Stimulated activated CD4-positive, alpha-beta T cell treated with anti-CD3 and anti-CD28 coated beads, TNF-alpha, amount 100 ng/mL, for 24 hours (primary cell): Measurements from ENCODE around the gene ZNF185.

ENCODE experiments used
- DNase-seq, 3 experiments: peaks; one replicate each; pipeline ENCODE4 v3.0.0-alpha.2; 2020; ENCODE audit warnings: low read depth in 3 of 3

Gene ZNF185

DNA sequence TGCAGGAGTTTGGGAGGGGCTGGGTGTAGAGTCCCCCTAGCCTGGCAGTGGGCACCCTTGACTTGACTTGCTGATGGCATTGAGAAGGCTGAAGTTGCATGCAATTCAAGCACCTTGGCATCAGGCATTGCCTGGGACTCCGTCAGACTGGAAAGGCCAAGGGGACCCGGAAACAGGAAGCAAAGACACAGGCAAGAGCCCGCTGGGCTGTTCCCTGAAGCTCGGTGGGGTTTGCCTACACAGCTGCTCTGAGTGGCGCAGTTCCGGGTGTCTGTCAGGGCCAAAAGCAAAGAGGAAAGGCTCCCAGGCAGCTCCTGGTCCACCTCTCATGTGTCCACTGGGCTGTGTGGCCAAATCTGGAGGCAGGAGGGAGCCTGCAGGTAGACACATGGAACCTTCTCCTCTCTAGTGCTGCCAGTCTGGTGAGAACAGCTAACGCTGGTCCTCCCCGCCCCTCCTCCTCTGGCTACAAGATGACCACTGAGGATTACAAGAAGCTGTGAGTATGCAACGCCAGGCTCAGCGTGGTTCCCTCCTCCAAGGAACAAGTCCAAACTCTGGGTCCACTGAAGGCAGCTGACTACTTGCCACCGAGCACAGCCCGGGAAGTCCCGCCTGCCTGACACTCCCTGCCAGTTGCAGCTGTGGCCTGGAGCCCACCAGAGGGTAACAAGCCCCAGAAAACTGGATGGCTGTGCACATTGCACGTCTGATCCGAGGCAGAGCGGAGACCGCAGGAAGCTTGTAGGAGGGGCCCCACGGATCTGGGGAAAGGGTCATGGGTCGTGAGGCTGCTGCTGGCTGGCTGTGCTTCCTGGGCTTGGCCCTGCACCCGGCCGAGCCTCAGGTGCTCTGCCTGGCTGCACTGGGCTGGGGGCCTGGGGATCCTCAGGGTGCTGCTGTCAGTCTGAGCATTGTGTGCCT, 20.1 kb downstream of the ZNF185 start:
- no peak for DNase-seq

DNA sequence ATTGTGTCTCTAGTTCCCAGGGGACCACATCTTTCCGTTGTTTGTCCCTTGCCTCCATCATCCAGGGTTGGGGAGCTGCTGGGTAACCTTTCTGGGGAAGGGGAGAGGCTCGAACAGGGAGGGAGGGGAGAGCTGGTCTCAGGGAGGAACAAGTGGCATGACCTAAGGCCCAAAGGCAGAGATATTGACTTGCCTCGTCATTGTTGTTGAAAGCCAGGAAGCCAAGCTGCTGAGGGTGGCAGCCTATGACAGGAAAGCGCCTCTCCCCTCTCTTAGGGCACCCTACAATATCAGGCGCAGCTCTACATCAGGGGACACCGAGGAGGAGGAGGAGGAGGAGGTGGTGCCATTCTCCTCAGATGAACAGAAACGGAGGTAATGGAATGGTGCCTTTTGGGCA, 20.8 kb downstream of the ZNF185 start:
- no peak for DNase-seq

DNA sequence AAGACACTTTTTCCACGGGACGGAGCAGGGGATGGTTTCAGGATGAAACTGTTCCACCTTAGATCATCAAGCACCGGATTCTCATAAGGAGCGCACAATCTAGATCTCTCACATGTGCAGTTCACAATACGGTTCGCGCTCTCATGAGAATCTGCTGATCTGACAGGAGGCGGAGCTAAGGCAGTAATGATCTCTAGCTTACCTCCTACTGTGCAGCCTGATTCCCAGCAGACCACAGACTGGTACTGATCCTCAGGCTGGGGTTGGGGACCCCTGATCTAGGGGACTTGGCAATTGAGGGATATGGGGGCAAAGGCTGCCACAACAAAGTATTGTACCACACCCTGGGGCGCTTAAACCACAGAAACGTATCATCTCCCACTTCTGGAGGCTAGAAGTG, 25.7 kb downstream of the ZNF185 start:
- no peak for DNase-seq

DNA sequence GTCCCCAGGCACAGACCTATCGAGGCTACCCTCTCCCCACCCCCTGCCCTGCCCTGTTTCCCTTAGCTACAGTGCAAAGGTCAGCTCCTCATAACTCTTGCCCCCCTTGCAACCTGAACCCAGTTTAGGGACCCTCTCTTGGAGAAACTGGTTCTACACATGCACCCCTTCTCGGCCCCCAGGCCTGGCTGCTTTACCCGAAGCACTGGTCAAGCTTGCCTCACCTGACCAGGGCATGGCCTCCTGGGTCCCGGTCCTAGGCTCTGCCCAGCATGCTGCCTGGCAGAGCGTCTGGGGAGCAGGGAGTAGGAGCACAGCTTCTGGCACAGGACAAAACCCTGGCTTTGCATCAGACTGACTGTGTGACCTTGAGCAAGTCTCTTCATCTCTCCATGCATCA, 28.0 kb downstream of the ZNF185 start:
- no peak for DNase-seq

GRCh38 chrX:152926279-152926678, 28.4 kb downstream of the ZNF185 start:
- peak; percentile 12 to 53 (median 22) for DNase-seq

GRCh38 chrX:152926923-152927322, 29.1 kb downstream of the ZNF185 start:
- no peak for DNase-seq

DNA sequence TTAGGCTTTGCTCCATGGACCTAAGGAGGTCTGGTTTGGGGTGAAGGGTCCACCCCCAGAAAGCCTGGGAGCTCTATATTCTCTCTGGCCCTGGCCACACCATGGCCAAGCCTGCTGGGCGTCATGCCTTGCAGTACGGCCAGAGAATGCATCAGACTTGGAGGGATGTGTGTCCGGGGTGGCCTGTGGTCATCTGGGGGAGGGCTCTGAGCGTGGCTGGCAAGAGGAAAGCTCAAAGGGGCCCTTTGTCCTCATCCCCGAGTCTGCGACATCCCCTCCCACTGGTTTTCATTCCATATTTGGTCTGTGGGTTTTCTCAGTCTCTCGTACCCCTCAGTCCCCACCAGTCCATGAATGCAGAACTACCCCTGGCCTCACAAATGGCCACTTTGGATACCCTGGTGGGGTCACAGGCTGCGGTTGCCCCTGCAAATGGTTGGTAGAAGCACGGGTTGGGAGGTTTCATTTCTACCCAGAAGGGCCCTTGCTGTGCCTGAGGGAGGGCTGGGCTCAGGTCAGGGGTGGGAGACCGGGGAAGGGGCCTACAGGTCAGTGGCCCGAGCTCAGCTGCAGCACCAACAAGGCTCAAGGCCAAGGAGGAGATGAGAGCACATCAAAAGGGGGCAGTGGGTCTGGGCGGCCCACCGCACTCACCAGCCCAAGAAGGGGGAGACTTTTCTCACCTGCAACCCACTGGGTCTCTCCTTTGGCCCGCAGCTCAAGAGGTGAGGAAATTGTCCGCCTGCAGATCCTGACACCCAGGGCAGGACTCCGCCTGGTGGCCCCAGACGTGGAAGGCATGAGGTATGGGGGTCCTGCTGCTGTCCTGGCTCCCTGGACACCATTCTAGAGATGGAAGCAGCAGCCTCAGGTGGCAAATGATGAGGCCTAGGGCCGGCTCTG, 30.2 kb downstream of the ZNF185 start:
- DNase-seq: no peak

DNA sequence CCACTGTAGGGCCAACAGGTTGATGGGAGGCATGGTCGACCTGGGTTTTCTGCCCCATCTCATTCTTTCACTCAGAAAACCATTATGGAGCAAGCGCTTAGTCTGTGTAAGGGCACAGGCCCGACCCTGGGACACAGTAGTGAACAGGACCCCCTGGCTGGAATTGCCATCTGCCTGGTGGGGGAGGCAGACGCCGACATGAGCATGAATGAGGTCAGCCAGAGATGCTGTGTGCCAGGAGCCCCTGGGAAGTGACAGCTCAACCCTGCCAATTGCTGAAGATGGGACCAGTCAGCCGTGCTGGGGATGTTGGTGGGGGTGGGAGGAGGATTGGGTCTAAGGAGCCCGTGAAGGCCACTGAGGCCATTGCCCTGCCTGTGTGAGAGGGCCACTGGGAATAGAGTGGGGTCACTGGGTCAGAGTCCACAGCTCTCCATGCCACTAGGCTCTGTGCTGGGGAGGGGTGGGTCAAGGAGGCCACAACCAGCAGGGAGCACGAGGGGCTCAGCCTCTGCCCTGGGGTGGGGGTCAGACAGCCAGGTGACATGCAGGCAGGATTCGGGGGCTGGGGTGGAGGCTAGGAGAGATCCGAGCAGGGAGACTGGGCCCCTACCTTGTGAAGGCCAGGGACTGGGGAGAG, 31.0 kb downstream of the ZNF185 start:
- DNase-seq: no peak

GRCh38 chrX:152929898-152930297, 32.0 kb downstream of the ZNF185 start:
- no peak for DNase-seq

DNA sequence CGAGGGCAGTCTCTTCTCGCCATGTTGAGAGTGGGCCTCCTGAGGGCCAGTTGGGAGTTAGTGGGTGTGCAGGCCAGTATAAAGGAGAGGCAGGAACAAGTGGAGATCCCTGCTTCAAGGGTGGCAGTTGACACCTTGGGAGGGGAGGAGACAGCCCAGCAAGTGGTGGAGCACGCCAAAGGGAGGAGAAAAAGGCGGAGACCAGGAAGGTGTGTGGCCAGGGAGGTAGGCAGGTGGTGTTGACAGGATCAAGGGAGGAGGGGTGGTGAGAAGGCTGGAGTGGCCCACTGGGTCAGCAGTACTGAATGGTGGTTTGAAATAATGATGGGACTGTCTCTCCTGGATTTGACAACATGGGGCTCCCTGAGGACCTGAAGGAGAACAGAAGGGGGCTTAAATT, 32.6 kb downstream of the ZNF185 start:
- DNase-seq: no peak

- DNase-seq: no peak
These were observed 34.3 kb downstream of the ZNF185 start for GRCh38 chrX:152932144-152932543.

DNA sequence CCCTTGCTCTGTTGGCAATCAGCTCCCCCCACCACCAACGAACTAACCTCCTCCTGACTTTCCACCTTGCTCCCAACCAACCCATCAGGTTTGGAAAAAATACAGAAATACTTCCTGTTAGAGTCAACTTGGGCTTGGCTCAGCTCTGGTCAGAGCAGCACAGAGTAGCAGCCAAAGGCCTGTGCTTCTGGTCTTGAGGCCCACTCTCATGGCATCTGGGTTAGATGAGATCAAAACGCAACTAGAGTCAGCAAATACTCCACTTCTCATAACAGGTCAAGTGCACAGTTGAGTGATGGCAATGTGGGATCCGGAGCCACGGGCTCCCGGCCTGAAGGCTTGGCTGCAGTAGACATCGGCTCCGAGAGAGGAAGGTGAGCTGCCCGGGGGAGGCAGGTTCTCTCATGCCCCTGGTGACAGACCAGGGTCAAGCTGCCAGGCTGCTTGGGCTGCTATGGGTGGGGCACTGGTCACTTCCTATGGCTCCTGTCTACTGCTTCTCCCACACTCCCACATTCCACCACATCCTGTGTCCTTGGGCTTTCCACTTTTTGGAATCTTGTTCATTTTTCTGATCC, 34.8 kb downstream of the ZNF185 start:
- no peak for DNase-seq

DNA sequence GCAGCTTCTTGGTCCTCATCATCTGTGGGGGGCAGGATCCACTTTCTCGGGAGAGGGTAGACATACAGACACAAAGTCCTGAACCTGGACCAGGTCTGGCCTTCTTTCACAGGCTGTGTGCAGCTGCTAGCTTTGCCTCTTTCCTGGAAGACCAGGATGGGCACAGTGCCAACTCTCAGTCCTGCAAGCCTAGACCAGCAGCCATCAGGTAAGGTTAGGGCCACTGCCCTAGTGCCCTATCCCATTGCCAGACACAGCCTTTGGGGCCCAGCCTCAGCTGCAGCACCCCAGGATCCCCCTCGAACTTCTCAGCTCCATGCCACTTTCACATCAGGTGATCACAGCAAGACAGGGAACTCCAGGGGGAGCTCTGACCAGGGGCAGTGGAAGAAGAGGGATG, 38.4 kb downstream of the ZNF185 start:
- no peak for DNase-seq

GRCh38 chrX:152937236-152937635, 39.4 kb downstream of the ZNF185 start:
- no peak for DNase-seq

GRCh38 chrX:152941328-152942076, 43.6 kb downstream of the ZNF185 start:
- peak; percentile 72 to 81 (median 76) for DNase-seq

DNA sequence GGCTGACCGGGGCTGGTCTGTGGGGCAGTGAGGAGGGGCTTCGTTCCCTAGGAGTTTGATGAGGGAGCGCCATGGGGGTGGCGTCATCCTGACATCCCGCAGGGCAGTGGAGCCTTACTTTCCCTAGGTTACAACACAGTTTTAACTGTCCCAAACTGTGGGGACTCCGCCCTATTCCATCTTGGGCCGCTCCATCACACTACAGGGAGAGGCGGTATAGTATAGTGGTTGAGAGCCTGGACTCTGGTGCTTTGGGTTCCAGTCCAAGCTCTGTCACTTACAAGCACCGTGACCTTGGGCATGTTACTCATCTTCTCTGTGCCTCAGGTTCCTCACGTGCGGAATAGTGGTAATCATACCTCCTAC, 44.2 kb downstream of the ZNF185 start:
- no peak for DNase-seq

GRCh38 chrX:152943826-152944225, 46.0 kb downstream of the ZNF185 start:
- no peak for DNase-seq

- no peak for DNase-seq
These were observed 47.4 kb downstream of the ZNF185 start for GRCh38 chrX:152945021-152945979.

GRCh38 chrX:152946681-152947080, 48.8 kb downstream of the ZNF185 start:
- DNase-seq: no peak
